ENCODE data around the gene ALG2. TPM values are rescaled to one million over a fixed set of nuclear protein-coding genes. Genes with fewer than 3 reads are reported as not detected.
"Not testable (repeated sequence)": the region's sequence is repeated elsewhere in the genome, so short reads cannot be mapped to it uniquely, and the experiment has no call there.

The ALG2 gene
- total RNA-seq, 1 donor from 2014 or later = 17.5 TPM

GRCh38 chr9:99199938-99200539, 21.7 kb downstream of the ALG2 start:
- H3K36me3 Mint-ChIP-seq (ENCODE audit: low read depth) = no peaks in the 10 kb centered on the region
- no peak for DNase-seq (ENCODE audit: low read depth, low spot score)
- H3K27ac Mint-ChIP-seq (ENCODE audit: unreplicated experiment) = no peak overlapping the region
- H3K4me3 Mint-ChIP-seq = no peak overlapping the region
- H3K9me3 Mint-ChIP-seq = no peaks in the 10 kb centered on the region
- peaks cover 9% of the 10 kb centered on the region for H3K4me1 Mint-ChIP-seq
- no peak for TF ChIP-seq CTCF (conservative IDR thresholded peaks at IDR 0.05)
- peaks cover 20% of the 10 kb centered on the region for H3K27me3 Mint-ChIP-seq (ENCODE audit: low read depth)

DNA sequence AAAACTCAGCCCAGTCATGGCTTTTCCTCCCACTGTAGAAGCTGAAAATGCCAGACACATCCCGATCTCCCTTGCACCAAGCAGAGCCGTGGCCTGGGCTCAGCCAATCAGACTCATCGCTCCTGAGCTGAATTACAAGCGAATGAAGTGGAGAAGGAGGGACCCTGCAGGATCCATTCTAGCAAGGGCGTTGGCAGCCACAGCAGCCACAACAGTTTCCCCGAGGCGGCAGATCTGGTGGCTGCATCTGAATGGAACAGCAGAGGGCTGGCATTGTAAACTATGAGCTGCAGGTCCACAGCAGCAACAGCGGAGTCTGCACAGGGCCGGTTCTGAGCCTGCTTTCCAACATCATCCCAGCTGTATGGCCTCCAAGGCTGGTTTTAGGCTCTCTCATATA, 23.8 kb downstream of the ALG2 start:
- no peak for TF ChIP-seq CTCF (conservative IDR thresholded peaks at IDR 0.05)
- no peaks in the 10 kb centered on the region for H3K36me3 Mint-ChIP-seq (ENCODE audit: low read depth)
- no peak overlapping the region for H3K4me3 Mint-ChIP-seq
- peaks cover 11% of the 10 kb centered on the region for H3K4me1 Mint-ChIP-seq
- DNase-seq (ENCODE audit: low read depth, low spot score) = no peak
- H3K9me3 Mint-ChIP-seq = no peaks in the 10 kb centered on the region
- H3K27me3 Mint-ChIP-seq (ENCODE audit: low read depth) = peaks cover 25% of the 10 kb centered on the region
- no peak overlapping the region for H3K27ac Mint-ChIP-seq (ENCODE audit: unreplicated experiment)

GRCh38 chr9:99197124-99197630, 24.6 kb downstream of the ALG2 start:
- no peak for TF ChIP-seq CTCF (conservative IDR thresholded peaks at IDR 0.05)
- Mint-ChIP-seq H3K4me1 (peaks cover 11% of the 10 kb centered on the region), H3K27me3 (ENCODE audit: low read depth) (peaks cover 29% of the 10 kb centered on the region), H3K9me3 (no peaks in the 10 kb centered on the region), H3K27ac (ENCODE audit: unreplicated experiment) (no peak overlapping the region), H3K36me3 (ENCODE audit: low read depth) (no peaks in the 10 kb centered on the region), H3K4me3 (no peak overlapping the region)
- DNase-seq (ENCODE audit: low read depth, low spot score) = no peak

DNA sequence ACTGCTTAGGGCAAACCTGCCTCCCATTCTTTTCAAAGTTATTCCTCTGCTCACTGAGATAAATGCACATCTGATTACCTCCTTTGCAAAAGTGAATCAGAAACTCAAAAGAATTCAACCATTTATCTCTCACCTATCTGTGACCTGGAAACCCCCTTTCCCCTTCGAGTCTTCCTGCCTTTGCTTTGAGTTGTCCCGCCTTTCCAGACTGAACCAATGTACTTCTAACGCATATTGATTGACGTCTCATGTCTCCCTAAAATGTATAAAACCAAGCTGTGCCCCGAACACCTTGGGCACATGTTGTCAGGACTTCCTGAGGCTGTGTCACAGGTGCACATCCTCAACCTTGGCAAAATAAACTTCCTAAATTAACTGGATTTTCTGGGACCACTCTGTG, 25.3 kb downstream of the ALG2 start:
- H3K4me1 Mint-ChIP-seq; H3K4me3 Mint-ChIP-seq; H3K27ac Mint-ChIP-seq (ENCODE audit: unreplicated experiment); DNase-seq (ENCODE audit: low read depth, low spot score); H3K36me3 Mint-ChIP-seq (ENCODE audit: low read depth); H3K9me3 Mint-ChIP-seq: not testable (repeated sequence)
- peaks cover 34% of the 10 kb centered on the region for H3K27me3 Mint-ChIP-seq (ENCODE audit: low read depth)

DNA sequence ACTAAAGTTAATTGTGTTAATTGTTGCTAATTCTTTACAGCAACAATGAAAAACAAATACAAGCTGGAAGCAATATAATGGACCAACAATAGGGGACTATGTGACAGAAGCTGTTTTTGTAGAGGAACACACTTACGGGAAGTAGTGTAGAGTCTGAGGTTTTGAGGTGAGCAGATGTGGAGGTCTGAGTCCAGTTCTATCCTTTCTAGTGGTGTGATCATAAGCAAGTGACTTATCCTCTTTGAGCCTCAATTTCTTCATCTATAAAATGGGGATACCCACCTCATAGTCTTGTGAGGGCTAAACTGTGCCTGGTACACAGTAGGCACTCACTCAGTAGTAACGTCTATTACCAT, 28.3 kb downstream of the ALG2 start:
- no peaks in the 10 kb centered on the region for H3K36me3 Mint-ChIP-seq (ENCODE audit: low read depth)
- no peak for TF ChIP-seq CTCF (conservative IDR thresholded peaks at IDR 0.05)
- no peak for DNase-seq (ENCODE audit: low read depth, low spot score)
- H3K4me3 Mint-ChIP-seq = no peak overlapping the region
- H3K27ac Mint-ChIP-seq (ENCODE audit: unreplicated experiment) = no peak overlapping the region
- no peaks in the 10 kb centered on the region for H3K9me3 Mint-ChIP-seq
- H3K27me3 Mint-ChIP-seq (ENCODE audit: low read depth) = peaks cover 49% of the 10 kb centered on the region
- H3K4me1 Mint-ChIP-seq = peaks cover 3% of the 10 kb centered on the region

DNA sequence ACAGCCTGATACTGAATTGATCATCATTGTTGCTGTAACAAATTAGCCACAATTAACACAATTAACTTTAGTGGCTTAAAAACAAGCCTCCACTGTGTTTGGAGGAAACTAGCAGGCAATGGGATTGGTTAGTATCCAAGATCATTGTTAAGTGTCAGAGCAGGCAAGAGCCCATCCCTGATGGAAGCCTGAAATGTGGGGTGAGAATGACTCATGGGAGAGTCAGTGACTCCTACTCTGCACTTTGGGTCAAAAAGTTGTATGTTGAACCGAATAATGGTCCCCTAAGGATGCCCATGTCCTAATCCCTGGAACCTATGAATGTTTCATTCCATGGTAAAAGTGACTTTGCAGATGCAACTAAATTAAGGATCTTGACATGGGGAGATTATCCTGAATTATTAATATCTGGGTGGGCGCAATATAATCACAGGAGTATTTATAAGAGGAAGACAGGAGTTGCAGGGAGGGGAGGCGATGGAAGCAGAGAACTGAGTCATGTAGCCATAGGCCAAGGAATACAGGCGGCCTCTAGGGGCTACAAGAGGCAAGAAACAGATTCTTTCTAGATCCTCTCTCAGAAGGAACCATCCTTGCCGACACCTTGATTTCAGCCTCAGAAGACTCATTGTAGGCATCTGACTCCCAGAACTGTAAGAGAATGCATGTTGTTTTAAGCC, 28.8 kb downstream of the ALG2 start:
- TF ChIP-seq CTCF (conservative IDR thresholded peaks at IDR 0.05) = peak; percentile 19
- Mint-ChIP-seq H3K27ac (ENCODE audit: unreplicated experiment) (no peak overlapping the region), H3K36me3 (ENCODE audit: low read depth) (no peaks in the 10 kb centered on the region), H3K4me1 (peaks cover 3% of the 10 kb centered on the region), H3K9me3 (no peaks in the 10 kb centered on the region), H3K27me3 (ENCODE audit: low read depth) (peaks cover 53% of the 10 kb centered on the region), H3K4me3 (no peak overlapping the region)
- no peak for DNase-seq (ENCODE audit: low read depth, low spot score)

Measured in neural crest cell (in vitro differentiated cells).